SK-N-SH (cell line): ENCODE results near the gene TMIGD3. TPM values are rescaled to one million over a fixed set of nuclear protein-coding genes. Genes with fewer than 3 reads are reported as not detected.

Source experiments
- CTCF ChIA-PET: fragments of 300-600, 350-600 bp; formaldehyde crosslinking; extraction: SDS; loops from one replicate; lab custom pipeline; 2021; lab: Yijun Ruan, JAX
- POLR2A ChIA-PET: fragments of 350-600 bp; sonication (Branson Sonifier 250); formaldehyde crosslinking; extraction: SDS; loops from one replicate; lab custom pipeline; 2020; ENCODE audit warnings: antibody characterized with exemption, inconsistent platforms; lab: Yijun Ruan, JAX
- DNase-seq: peaks from one replicate; pipeline ENCODE4 v3.0.0; 2012
- H2AFZ ChIP-seq: fragments of 200-600 bp; sonication (generic); 2 replicates; pipeline ENCODE4 v1.8.1; 2016; ENCODE audit warnings: antibody characterized with exemption, mild to moderate bottlenecking, low read depth
- H3F3A ChIP-seq: fragments of 200-600 bp; sonication (generic); replicated peaks from 2 replicates; pipeline ENCODE3; 2016; ENCODE audit warnings: antibody characterized with exemption, mild to moderate bottlenecking; ENCODE audit not compliant: insufficient read depth
- H3K27ac ChIP-seq, 2 experiments: fragments of 200-500 bp in 1 of 2; fragments of 200-600 bp in 1 of 2; sonication (Bioruptor generic) in 1 of 2; sonication (generic), shearing (Covaris generic) in 1 of 2; 2 replicates each; pipeline versions ENCODE4 v1.5.1 to v1.6.1; 2014 to 2016; ENCODE audit warnings: low read depth in 2 of 2, inconsistent platforms in 1 of 2, low read length in 1 of 2, mild to moderate bottlenecking in 1 of 2, mixed read lengths in 1 of 2
- H3K27me3 ChIP-seq: fragments of 200-600 bp; sonication (generic), shearing (Covaris generic); 2 replicates; pipeline ENCODE4 v1.6.1; 2016; ENCODE audit warnings: mixed run types; ENCODE audit not compliant: insufficient read depth
- H3K36me3 ChIP-seq, 2 experiments: fragments of 200-500 bp in 1 of 2; fragments of 200-600 bp in 1 of 2; sonication (Bioruptor generic) in 1 of 2; sonication (generic) in 1 of 2; replicated peaks in 1 of 2; 2 replicates each; pipeline versions ENCODE3 to v1.5.1; 2014 to 2016; ENCODE audit warnings: low read length in 1 of 2, mild to moderate bottlenecking in 1 of 2; ENCODE audit not compliant: insufficient read depth in 2 of 2, control insufficient read depth in 1 of 2
- H3K4me1 ChIP-seq, 2 experiments: fragments of 200-500 bp in 1 of 2; fragments of 200-600 bp in 1 of 2; sonication (Bioruptor generic) in 1 of 2; sonication (generic), shearing (Covaris generic) in 1 of 2; 2 replicates each; pipeline versions ENCODE4 v1.5.1 to v1.6.1; 2014 to 2016; ENCODE audit warnings: low read depth in 1 of 2, low read length in 1 of 2, mixed run types in 1 of 2; ENCODE audit not compliant: insufficient read depth in 2 of 2, control insufficient read depth in 1 of 2
- H3K4me2 ChIP-seq: fragments of 200-600 bp; sonication (generic), shearing (Covaris generic); 2 replicates; pipeline ENCODE4 v1.6.1; 2017; ENCODE audit warnings: mixed run types
- H3K4me3 ChIP-seq, 2 experiments: fragments of 200-500 bp in 1 of 2; fragments of 200-600 bp in 1 of 2; sonication (Bioruptor generic) in 1 of 2; sonication (generic), shearing (Covaris generic) in 1 of 2; 2 replicates each; pipeline versions ENCODE4 v1.5.1 to v1.8.1; 2014 to 2016; ENCODE audit warnings: low read depth in 2 of 2, inconsistent platforms in 1 of 2, low read length in 1 of 2, mild to moderate bottlenecking in 1 of 2, mixed read lengths in 1 of 2, moderate library complexity in 1 of 2
- H3K79me2 ChIP-seq: fragments of 200-600 bp; sonication (generic); 2 replicates; pipeline ENCODE4 v1.8.1; 2017; ENCODE audit warnings: mild to moderate bottlenecking; ENCODE audit not compliant: insufficient read depth
- H3K9ac ChIP-seq: fragments of 200-600 bp; sonication (generic); 2 replicates; pipeline ENCODE4 v1.6.1; 2017; ENCODE audit warnings: mixed run types
- H3K9me2 ChIP-seq: fragments of 200-600 bp; sonication (generic); 2 replicates; pipeline ENCODE4 v1.6.1; 2017; ENCODE audit warnings: mixed run types
- H3K9me3 ChIP-seq: fragments of 200-600 bp; sonication (generic); 2 replicates; pipeline ENCODE4 v1.6.1; 2017; ENCODE audit warnings: mixed run types, mild to moderate bottlenecking, moderate library complexity
- H4K20me1 ChIP-seq: fragments of 200-600 bp; sonication (generic); 2 replicates; pipeline ENCODE4 v1.6.1; 2017; ENCODE audit warnings: mild to moderate bottlenecking, mixed run types; ENCODE audit not compliant: insufficient read depth
- CTCF ChIP-seq: fragments of 200-600 bp; sonication (generic); IDR thresholded peaks from 2 replicates; pipeline ENCODE4 v1.6.1; 2017; ENCODE audit warnings: antibody characterized with exemption, mild to moderate bottlenecking, moderate library complexity
- EP300 ChIP-seq, 2 experiments: IDR thresholded peaks; 2 replicates each; pipeline versions ENCODE4 v1.4.0 to v1.6.1; 2012; ENCODE audit warnings: borderline replicate concordance in 1 of 2, low read depth in 1 of 2, low read length in 1 of 2
- EZH2phosphoT487 ChIP-seq: fragments of 200-600 bp; sonication (generic); IDR thresholded peaks from 2 replicates; pipeline ENCODE4 v1.6.1; 2017; ENCODE audit warnings: low read depth, mixed run types, mild to moderate bottlenecking, antibody characterized with exemption, moderate library complexity, borderline replicate concordance
- FOSL2 ChIP-seq: IDR thresholded peaks from 2 replicates; pipeline ENCODE4 v1.4.0; 2012; ENCODE audit warnings: low read depth, mild to moderate bottlenecking, moderate library complexity, borderline replicate concordance
- FOXJ3 ChIP-seq: sonication (generic); formaldehyde crosslinking; IDR thresholded peaks from 2 replicates; pipeline ENCODE4 v1.5.1; 2020; ENCODE audit warnings: mild to moderate bottlenecking, missing genetic modification reagents
- FOXM1 ChIP-seq: IDR thresholded peaks from 2 replicates; pipeline ENCODE4 v1.4.0; 2012; ENCODE audit warnings: low read depth, mild to moderate bottlenecking
- GABPA ChIP-seq: IDR thresholded peaks from 2 replicates; pipeline ENCODE4 v1.4.0; 2012; ENCODE audit warnings: low read depth, mild to moderate bottlenecking
- GATA2 ChIP-seq: sonication (generic); formaldehyde crosslinking; IDR thresholded peaks from 2 replicates; pipeline ENCODE4 v1.5.0; 2020; ENCODE audit warnings: mild to moderate bottlenecking, missing genetic modification reagents
- JUND ChIP-seq: IDR thresholded peaks from 2 replicates; pipeline ENCODE4 v1.4.0; 2012
- MEF2A ChIP-seq: IDR thresholded peaks from 2 replicates; pipeline ENCODE4 v1.4.0; 2012; ENCODE audit warnings: low read depth, borderline replicate concordance
- NFIC ChIP-seq: IDR thresholded peaks from 2 replicates; pipeline ENCODE4 v1.4.0; 2012; ENCODE audit warnings: borderline replicate concordance
- RCOR1 ChIP-seq: fragments of 150-350 bp; IDR thresholded peaks from 2 replicates; pipeline ENCODE4 v1.6.1; 2017; ENCODE audit warnings: antibody characterized with exemption, low read length
- REST ChIP-seq: IDR thresholded peaks from 2 replicates; pipeline ENCODE4 v1.6.1; 2012; ENCODE audit warnings: mild to moderate bottlenecking, low read depth, low read length, moderate library complexity
- RFX5 ChIP-seq: IDR thresholded peaks from 2 replicates; pipeline ENCODE4 v1.6.1; 2012; ENCODE audit warnings: mild to moderate bottlenecking, improper control_type of control experiment, low read length
- RXRA ChIP-seq: IDR thresholded peaks from 2 replicates; pipeline ENCODE4 v1.4.0; 2012; ENCODE audit warnings: low read depth, mild to moderate bottlenecking, borderline replicate concordance
- TCF12 ChIP-seq: IDR thresholded peaks from 2 replicates; pipeline ENCODE4 v1.4.0; 2012
- TEAD4 ChIP-seq: IDR thresholded peaks from 2 replicates; pipeline ENCODE4 v1.4.0; 2012; ENCODE audit warnings: mild to moderate bottlenecking, borderline replicate concordance; ENCODE audit not compliant: insufficient read depth
- USF2 ChIP-seq: fragments of 150-350 bp; IDR thresholded peaks from 2 replicates; pipeline ENCODE4 v1.6.1; 2017; ENCODE audit warnings: antibody characterized with exemption, low read length, low read depth, borderline replicate concordance
- YY1 ChIP-seq: IDR thresholded peaks from 2 replicates; pipeline ENCODE4 v1.4.0; 2012; ENCODE audit warnings: low read depth, mild to moderate bottlenecking
- WGBS: methylation state at CpG from one replicate; pipeline ENCODE4 v1.1.6; 2017; ENCODE audit warnings: low lambda C conversion rate; 5-methylcytosine and 5-hydroxymethylcytosine counted together
- polyA plus RNA-seq, 3 experiments: library from polyadenylated mRNA; depleted of rRNA; stranded (reverse); fragments of >200 nt; gene quantifications; 2 replicates each; pipeline ENCODE4 v1.2.3, GENCODE V29; 2012

Gene TMIGD3
- polyA plus RNA-seq, 1 of the 3 experiments (the other 2 are of a cell fraction), result not detected

GRCh38 chr1:111448918-111449702 lies 54.3 kb downstream of the TMIGD3 start, which contains the start of the genes ATP5PB and WDR77 (continued):
- TF ChIP-seq REST (0 out of 2 replicates have a peak, but pooled peaks have one; percentile 4), EP300 (IDR thresholded peaks at IDR 0.05; ENCODE audit: borderline replicate concordance in 1 of 2, low read depth in 1 of 2, low read length in 1 of 2) (no peak), NFIC (no peak), FOSL2 (no peak), GATA2 (CRISPR knock-in tag) (no peak), MEF2A (no peak), RCOR1 (0 out of 2 replicates have a peak, but pooled peaks have one; percentile 18), TEAD4 (no peak), GABPA (peak; percentile 50), TCF12 (no peak), YY1 (peak; percentile 93), FOXM1 (no peak), USF2 (peak; percentile 62), RXRA (no peak)

- Histone ChIP-seq H3K4me3 (peak overlapping the region; percentile 97 to 99), H2AFZ (peak overlapping the region; percentile 84; the same call in 1 of the 2 replicates), H3K9me2 (no peaks in the 10 kb centered on the region), H3K36me3 (peaks cover 33 to 52% of the 10 kb centered on the region in 2 experiments), H3K79me2 (peaks cover 88% of the 10 kb centered on the region), H4K20me1 (no peaks in the 10 kb centered on the region), H3K9ac (peak overlapping the region; percentile 93), H3K4me1 (peaks cover 5% of the 10 kb centered on the region in 2 experiments; a peak in 3 of 4 replicates), H3K9me3 (no peaks in the 10 kb centered on the region), H3K27me3 (no peaks in the 10 kb centered on the region), H3F3A (no peaks in the 10 kb centered on the region), H3K4me2 (peak overlapping the region; percentile 84), H3K27ac (peak overlapping the region in 1 of 2 experiments; percentile 22; a peak in 2 of 4 replicates)
- WGBS, result under 1% methylated on average over 14 of the region's 25 CpGs
- CTCF ChIA-PET, result interaction anchor here (0.8 to 1.3 kb wide), 3 partner anchors 9 to 225 kb away, joined by 3 to 4 read pairs (median 3); no protein-coding TSS in a partner anchor
- POLR2A ChIA-PET, result interaction anchor here (1.0 kb wide), 2 partner anchors 10 to 12 kb away, joined by 3 to 4 read pairs; no protein-coding TSS in a partner anchor
- DNase-seq, result no peak
- TF ChIP-seq RFX5 (no peak), TCF12 (no peak), TEAD4 (no peak), JUND (no peak), NFIC (no peak), GABPA (no peak), CTCF (no peak), EZH2phosphoT487 (no peak), FOXJ3 (CRISPR knock-in tag) (no peak), USF2 (no peak)
These were observed 54.9 kb downstream of the TMIGD3 start for GRCh38 chr1:111448482-111448917.
